Peyer's patch (tissue), 4 donors: ENCODE results near the gene DACT2. TPM values are rescaled to one million over a fixed set of nuclear protein-coding genes. Genes with fewer than 3 reads are reported as not detected.

Experiments used
- DNase-seq, 3 donors: peaks; one replicate each; pipeline ENCODE4 v3.0.0-alpha.2; 2017 to 2019
- H3K27ac ChIP-seq, 4 donors: fragments of 200-600 bp; sonication (generic); one replicate each; pipeline ENCODE4 v1.5.1; 2016 to 2019
- H3K27me3 ChIP-seq, 2 donors: fragments of 200-600 bp; sonication (generic); one replicate each; pipeline ENCODE4 v1.5.1; 2019
- H3K36me3 ChIP-seq, 3 donors: fragments of 200-600 bp; sonication (generic); one replicate each; pipeline ENCODE4 v1.5.1; 2016 to 2019
- H3K4me1 ChIP-seq, 4 donors: fragments of 200-600 bp; sonication (generic); one replicate each; pipeline ENCODE4 v1.5.1; 2016 to 2019
- H3K4me3 ChIP-seq, 4 donors: fragments of 200-600 bp; sonication (generic); 1 replicate in 3 of 4; 2 replicates in 1 of 4; pipeline ENCODE4 v1.5.1; 2016 to 2019; ENCODE audit warnings: mild to moderate bottlenecking in 1 of 4
- H3K9me3 ChIP-seq, 4 donors: fragments of 200-600 bp; sonication (generic); one replicate each; pipeline ENCODE4 v1.5.1; 2016 to 2019; ENCODE audit warnings: mild to moderate bottlenecking in 1 of 4
- POLR2A ChIP-seq, 2 donors: fragments of 450-650 bp; IDR thresholded peaks; one replicate each; pipeline ENCODE4 v1.5.1; 2017; ENCODE audit warnings: antibody characterized with exemption in 2 of 2, mild to moderate bottlenecking in 2 of 2, moderate library complexity in 2 of 2
- total RNA-seq, 4 donors: library from RNA; depleted of rRNA; stranded (reverse); fragments of >200 nt; gene quantifications; one replicate each; pipeline ENCODE4 v1.1.0, GENCODE V29; 2016
- TF ChIP-seq, protein P1 (sequence below), 6 experiments: fragments of 450-650 bp in 4 of 6; fragments of 200-600 bp in 2 of 6; sonication (generic) in 1 of 6; IDR thresholded peaks; one replicate each; pipeline ENCODE4 v1.5.1; 2017 to 2019; ENCODE audit warnings: antibody characterized with exemption in 6 of 6, mild to moderate bottlenecking in 3 of 6, moderate library complexity in 1 of 6

DACT2 gene
- total RNA-seq, 4 donors from 2014 or later, result 0.35 to 2.7 (median 1.8) TPM

DNA sequence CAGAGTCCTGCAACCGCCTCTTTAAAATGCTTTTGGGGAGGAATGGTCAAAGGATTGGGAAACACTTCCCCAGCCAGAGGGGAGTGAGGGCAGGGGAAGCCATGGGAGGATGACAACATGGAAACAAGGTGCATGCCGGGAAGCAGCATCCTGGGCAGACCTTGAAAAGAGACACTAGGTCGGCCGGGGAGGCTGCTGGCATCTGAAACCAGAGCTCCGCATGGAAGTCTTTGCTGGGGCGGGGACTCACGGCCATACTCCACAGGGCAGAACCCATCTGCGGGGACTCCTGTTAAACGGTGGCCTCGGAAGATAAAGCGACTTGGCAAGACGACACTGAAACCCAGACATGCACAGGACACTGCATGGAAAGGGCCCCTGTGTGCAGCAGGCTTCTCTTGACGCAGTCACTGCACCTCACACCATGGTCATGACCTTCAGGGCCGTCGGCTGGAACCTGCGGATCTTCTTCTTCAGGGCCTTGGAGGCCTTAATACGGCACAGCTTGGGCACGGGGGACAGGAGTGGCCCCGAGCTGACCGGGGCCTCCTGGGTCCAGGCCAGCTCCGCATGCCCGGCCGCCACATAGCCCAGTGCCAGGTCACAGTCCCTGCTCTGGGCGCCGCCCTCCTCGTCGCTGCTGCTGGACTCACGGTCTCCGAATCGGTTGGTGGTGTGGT lies 12.4 kb downstream of the DACT2 start:
- Histone ChIP-seq H3K27ac (no peak overlapping the region), H3K4me3 (no peak overlapping the region), H3K36me3 (no peaks in the 10 kb centered on the region), H3K4me1 (peaks cover 0 to 5% (median 0%) of the 10 kb centered on the region in 4 donors), H3K9me3 (no peaks in the 10 kb centered on the region), H3K27me3 (no peaks in the 10 kb centered on the region)
- DNase-seq, result no peak
- TF ChIP-seq, protein P1, sequence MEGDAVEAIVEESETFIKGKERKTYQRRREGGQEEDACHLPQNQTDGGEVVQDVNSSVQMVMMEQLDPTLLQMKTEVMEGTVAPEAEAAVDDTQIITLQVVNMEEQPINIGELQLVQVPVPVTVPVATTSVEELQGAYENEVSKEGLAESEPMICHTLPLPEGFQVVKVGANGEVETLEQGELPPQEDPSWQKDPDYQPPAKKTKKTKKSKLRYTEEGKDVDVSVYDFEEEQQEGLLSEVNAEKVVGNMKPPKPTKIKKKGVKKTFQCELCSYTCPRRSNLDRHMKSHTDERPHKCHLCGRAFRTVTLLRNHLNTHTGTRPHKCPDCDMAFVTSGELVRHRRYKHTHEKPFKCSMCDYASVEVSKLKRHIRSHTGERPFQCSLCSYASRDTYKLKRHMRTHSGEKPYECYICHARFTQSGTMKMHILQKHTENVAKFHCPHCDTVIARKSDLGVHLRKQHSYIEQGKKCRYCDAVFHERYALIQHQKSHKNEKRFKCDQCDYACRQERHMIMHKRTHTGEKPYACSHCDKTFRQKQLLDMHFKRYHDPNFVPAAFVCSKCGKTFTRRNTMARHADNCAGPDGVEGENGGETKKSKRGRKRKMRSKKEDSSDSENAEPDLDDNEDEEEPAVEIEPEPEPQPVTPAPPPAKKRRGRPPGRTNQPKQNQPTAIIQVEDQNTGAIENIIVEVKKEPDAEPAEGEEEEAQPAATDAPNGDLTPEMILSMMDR (IDR thresholded peaks at IDR 0.05), result no peak
- TF ChIP-seq POLR2A (IDR thresholded peaks at IDR 0.05), result no peak

DNA sequence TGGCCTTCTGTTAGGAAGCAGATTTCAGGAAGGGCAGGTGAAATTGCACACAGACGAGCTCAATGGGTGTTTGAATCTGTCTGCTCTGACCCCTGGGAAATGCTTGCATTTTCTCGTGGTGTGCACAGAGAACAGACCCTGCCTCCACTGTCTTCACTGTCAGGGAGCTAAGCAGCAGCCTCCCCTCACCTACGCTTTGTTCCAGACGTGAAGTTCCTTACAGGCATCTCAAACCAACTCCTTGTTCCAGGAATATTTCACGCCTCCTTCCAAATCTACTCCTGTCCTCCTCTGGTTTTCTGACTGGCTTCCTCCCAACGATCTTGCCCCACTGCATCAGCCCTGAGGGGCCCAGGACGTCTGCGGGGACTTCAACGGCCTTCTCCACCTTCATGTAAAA lies 13.7 kb downstream of the DACT2 start:
- no peak for DNase-seq
- no peak overlapping the region for H3K4me3 ChIP-seq
- TF ChIP-seq, protein P1 (IDR thresholded peaks at IDR 0.05), result no peak
- TF ChIP-seq POLR2A (IDR thresholded peaks at IDR 0.05), result no peak

DNA sequence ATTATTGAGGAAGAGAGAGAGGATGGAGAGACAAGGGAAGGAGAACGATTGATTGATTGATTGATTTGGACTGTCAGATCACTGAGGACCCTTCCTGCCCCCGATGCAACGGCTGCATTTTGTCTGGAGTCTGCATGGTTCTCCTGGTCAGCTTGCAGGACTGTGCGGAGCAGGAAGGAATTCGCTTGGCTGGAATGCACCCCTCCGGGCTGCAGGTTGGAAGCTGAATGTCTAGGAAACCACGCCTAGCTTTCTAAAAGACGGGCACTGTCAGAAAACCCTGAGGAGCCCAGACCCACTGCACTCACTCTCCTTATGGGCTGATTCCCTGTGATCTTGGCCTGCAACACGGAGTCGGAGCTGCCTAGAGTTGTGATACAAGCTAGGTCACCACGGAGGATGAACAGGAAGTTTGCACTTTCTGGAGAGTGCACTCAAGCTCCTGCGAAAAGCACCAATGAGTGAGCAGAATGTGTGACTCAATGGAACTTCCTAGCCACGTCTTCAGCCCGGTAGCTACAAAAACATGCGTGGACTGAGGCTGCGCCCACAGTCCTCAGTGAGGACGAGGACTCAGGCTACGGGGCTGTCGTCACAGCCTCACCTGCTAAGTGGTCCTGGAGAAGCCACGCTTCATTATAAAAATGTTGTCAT lies 14.4 kb downstream of the DACT2 start:
- Histone ChIP-seq H3K4me1 (peaks cover 0 to 7% (median 0%) of the 10 kb centered on the region in 4 donors), H3K27me3 (no peaks in the 10 kb centered on the region), H3K9me3 (no peaks in the 10 kb centered on the region), H3K4me3 (no peak overlapping the region), H3K27ac (no peak overlapping the region), H3K36me3 (no peaks in the 10 kb centered on the region)
- TF ChIP-seq POLR2A (IDR thresholded peaks at IDR 0.05), result no peak
- TF ChIP-seq, protein P1 (IDR thresholded peaks at IDR 0.05), result no peak
- no peak for DNase-seq

More for the DNA sequence above, 13.7 kb downstream of the DACT2 start:
- Histone ChIP-seq H3K36me3 (no peaks in the 10 kb centered on the region), H3K4me1 (peaks cover 0 to 7% (median 0%) of the 10 kb centered on the region in 4 donors), H3K27me3 (no peaks in the 10 kb centered on the region), H3K9me3 (no peaks in the 10 kb centered on the region), H3K27ac (no peak overlapping the region)

- Histone ChIP-seq H3K27me3 (no peaks in the 10 kb centered on the region), H3K9me3 (no peaks in the 10 kb centered on the region), H3K36me3 (no peaks in the 10 kb centered on the region), H3K4me3 (no peak overlapping the region), H3K27ac (no peak overlapping the region), H3K4me1 (peaks cover 0 to 7% (median 0%) of the 10 kb centered on the region in 4 donors)
- no peak for DNase-seq
- TF ChIP-seq, protein P1 (IDR thresholded peaks at IDR 0.05), result no peak
- TF ChIP-seq POLR2A (IDR thresholded peaks at IDR 0.05), result no peak
These were observed 14.9 kb downstream of the DACT2 start for GRCh38 chr6:168304752-168305015.

GRCh38 chr6:168303982-168304751 lies 15.4 kb downstream of the DACT2 start:
- Histone ChIP-seq H3K9me3 (no peaks in the 10 kb centered on the region), H3K4me3 (no peak overlapping the region), H3K27ac (no peak overlapping the region), H3K36me3 (no peaks in the 10 kb centered on the region), H3K4me1 (peaks cover 0 to 7% (median 0%) of the 10 kb centered on the region in 4 donors), H3K27me3 (no peaks in the 10 kb centered on the region)
- no peak for DNase-seq
- no peak for TF ChIP-seq POLR2A (IDR thresholded peaks at IDR 0.05)
- TF ChIP-seq, protein P1 (IDR thresholded peaks at IDR 0.05), result no peak
